ENCODE data around the gene CCT8L2.
"Not testable (repeated sequence)": the region's sequence is repeated elsewhere in the genome, so short reads cannot be mapped to it uniquely, and the experiment has no call there.

DNA sequence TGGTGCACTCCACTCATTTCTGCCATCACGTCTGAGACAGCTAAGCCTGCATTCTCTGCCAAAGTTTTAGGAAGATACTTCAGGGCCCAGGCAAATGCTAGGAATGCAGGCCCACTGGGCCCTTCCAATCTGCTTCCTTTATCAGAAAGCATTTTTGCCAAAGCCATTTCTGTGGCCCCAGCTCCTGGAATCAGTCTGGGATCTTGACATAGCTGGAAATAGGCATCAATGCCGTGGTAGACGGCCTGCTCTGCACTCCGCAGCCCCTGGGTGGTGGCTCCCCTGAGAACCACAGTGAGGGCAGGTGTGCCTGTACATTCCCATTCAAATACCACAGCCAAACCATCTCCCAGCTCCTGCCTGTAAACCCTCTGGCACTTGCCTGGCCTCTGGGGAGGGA is 1.5 kb downstream of the CCT8L2 start:
- TF ChIP-seq ZFP82 (CRISPR knock-in tag; IDR thresholded peaks at IDR 0.05; ENCODE audit: borderline replicate concordance); ZNF670 (CRISPR knock-in tag; IDR thresholded peaks at IDR 0.05; ENCODE audit: borderline replicate concordance); ATF1 (CRISPR knock-in tag; IDR thresholded peaks at IDR 0.05); BHLHE40 (IDR thresholded peaks at IDR 0.05; ENCODE audit: low read length); NCOR1 (IDR thresholded peaks at IDR 0.05; ENCODE audit: borderline replicate concordance, low read length); POGZ (CRISPR knock-in tag; IDR thresholded peaks at IDR 0.05); PHF5A (CRISPR knock-in tag; IDR thresholded peaks at IDR 0.05; ENCODE audit: low read depth, unreplicated experiment); SATB2 (CRISPR knock-in tag; IDR thresholded peaks at IDR 0.05); EP300 (IDR thresholded peaks at IDR 0.05; ENCODE audit: low read depth in 2 of 2, low read length in 2 of 2); EP300 (CRISPR knock-in tag; IDR thresholded peaks at IDR 0.05; ENCODE audit: borderline replicate concordance); ZNF598 (CRISPR knock-in tag; IDR thresholded peaks at IDR 0.05; ENCODE audit: borderline replicate concordance); MYNN (CRISPR knock-in tag; IDR thresholded peaks at IDR 0.05; ENCODE audit: low read depth); ZNF138 (CRISPR knock-in tag; IDR thresholded peaks at IDR 0.05; ENCODE audit: low read depth): not testable (repeated sequence)
- TF ChIP-seq, protein P1, sequence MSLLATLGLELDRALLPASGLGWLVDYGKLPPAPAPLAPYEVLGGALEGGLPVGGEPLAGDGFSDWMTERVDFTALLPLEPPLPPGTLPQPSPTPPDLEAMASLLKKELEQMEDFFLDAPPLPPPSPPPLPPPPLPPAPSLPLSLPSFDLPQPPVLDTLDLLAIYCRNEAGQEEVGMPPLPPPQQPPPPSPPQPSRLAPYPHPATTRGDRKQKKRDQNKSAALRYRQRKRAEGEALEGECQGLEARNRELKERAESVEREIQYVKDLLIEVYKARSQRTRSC (CRISPR knock-in tag; IDR thresholded peaks at IDR 0.05; ENCODE audit: low read depth) = not testable (repeated sequence)

Measured in HepG2 (cell line).